ENCODE data around the gene PRDM15.

Gene PRDM15

DNA sequence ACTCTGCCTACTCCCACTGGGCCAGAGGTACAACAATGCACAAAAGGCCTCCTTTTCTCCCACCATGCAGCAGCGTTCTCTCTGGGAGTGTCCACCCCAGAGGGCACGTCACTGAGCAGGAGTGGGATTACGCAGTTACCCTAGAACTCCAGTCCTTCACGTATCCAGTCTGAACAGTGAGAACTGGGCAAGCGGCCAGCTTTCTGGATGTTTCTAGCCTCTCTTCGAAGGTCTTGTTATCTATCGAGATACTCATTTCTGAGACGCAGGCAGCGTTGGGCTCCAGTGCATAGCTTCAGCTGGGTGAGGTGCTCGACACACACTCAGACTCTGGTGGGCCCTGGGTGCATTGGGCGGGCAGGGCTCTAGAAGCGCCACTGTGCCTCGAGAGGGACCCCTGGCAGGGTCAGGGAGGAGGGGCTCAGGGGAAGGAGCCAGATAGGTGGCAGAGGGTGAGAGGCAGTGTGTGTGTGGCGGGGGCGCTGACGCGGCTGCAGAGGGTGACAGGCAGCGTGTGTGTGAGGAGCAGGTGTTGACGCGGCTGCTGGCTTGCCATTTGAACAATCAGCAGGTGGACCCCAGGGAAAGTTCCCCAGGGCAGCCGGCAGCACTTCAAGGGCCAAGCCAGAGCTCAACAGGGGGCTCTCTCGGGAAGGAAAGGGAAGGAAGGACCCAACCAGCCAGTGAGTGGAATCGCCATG is 27.9 kb downstream of the PRDM15 start:
- no peak overlapping the region for H3K4me3 ChIP-seq (ENCODE audit: low read depth, low read length)
- no peak for TF ChIP-seq CTCF (IDR thresholded peaks at IDR 0.05; ENCODE audit: borderline replicate concordance, insufficient read depth, low read depth, low read length)

DNA sequence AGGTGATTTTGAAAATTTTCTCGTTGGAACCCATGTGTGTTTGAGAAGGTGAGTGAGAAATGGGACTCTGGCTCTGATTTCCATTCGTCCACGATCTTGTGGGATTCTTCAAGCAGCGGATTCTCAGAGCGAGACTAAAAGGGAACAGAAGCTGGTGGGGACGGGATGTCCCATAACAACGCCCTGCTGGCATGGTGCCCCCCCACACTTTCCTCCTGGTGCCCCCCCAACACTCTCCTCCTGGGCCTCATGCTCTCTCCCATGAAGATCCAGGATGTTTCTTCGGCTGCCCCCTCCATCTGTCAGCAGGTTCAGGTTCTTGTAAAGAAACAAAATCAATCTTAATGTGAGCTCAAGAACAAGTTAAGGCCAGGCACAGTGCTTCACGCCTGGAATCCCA is 29.1 kb downstream of the PRDM15 start:
- no peak overlapping the region for H3K4me3 ChIP-seq (ENCODE audit: low read depth, low read length)
- no peak for TF ChIP-seq CTCF (IDR thresholded peaks at IDR 0.05; ENCODE audit: borderline replicate concordance, insufficient read depth, low read depth, low read length)

GRCh38 chr21:41848958-41849580 is 30.1 kb downstream of the PRDM15 start:
- no peak for TF ChIP-seq CTCF (IDR thresholded peaks at IDR 0.05; ENCODE audit: borderline replicate concordance, insufficient read depth, low read depth, low read length)
- H3K4me3 ChIP-seq (ENCODE audit: low read depth, low read length) = no peak overlapping the region

DNA sequence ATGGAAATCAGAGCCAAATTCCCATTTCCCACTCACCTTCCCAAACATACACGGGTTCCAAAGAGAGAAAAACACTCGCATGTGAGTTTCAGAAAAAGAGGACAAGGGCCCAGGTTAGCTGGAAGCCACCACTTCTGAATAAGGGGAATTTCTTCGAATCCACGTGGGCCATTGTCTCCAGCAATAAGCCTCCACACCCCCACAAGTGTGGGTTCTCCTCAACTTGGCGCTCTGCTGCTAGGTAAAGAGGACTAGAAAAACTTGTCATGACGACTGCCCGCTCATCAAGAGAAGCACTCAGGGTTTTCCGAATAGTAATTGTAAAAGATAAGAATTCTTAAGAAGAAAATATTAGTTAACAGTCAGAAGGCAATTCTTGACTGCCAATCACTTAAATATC is 30.6 kb downstream of the PRDM15 start:
- H3K4me3 ChIP-seq (ENCODE audit: low read depth, low read length) = no peak overlapping the region
- no peak for TF ChIP-seq CTCF (IDR thresholded peaks at IDR 0.05; ENCODE audit: borderline replicate concordance, insufficient read depth, low read depth, low read length)

GRCh38 chr21:41847066-41847804 is 31.9 kb downstream of the PRDM15 start:
- H3K4me3 ChIP-seq (ENCODE audit: low read depth, low read length) = no peak overlapping the region
- no peak for TF ChIP-seq CTCF (IDR thresholded peaks at IDR 0.05; ENCODE audit: borderline replicate concordance, insufficient read depth, low read depth, low read length)

- no peak overlapping the region for H3K4me3 ChIP-seq (ENCODE audit: low read depth, low read length)
Measured at GRCh38 chr21:41846536-41846935, 32.6 kb downstream of the PRDM15 start.

More at GRCh38 chr21:41846536-41846935, 32.6 kb downstream of the PRDM15 start:
- no peak for TF ChIP-seq CTCF (IDR thresholded peaks at IDR 0.05; ENCODE audit: borderline replicate concordance, insufficient read depth, low read depth, low read length)
